ENCODE data around the gene TRIOBP. TPM values are rescaled to one million over a fixed set of nuclear protein-coding genes. Genes with fewer than 3 reads are reported as not detected.
A peak's percentile ranks its signal among the peaks of the same experiment; 100 is the strongest.

The TRIOBP gene
- total RNA-seq, 4 donors from 2014 or later, result 54.6 to 89.1 (median 83.6) TPM

DNA sequence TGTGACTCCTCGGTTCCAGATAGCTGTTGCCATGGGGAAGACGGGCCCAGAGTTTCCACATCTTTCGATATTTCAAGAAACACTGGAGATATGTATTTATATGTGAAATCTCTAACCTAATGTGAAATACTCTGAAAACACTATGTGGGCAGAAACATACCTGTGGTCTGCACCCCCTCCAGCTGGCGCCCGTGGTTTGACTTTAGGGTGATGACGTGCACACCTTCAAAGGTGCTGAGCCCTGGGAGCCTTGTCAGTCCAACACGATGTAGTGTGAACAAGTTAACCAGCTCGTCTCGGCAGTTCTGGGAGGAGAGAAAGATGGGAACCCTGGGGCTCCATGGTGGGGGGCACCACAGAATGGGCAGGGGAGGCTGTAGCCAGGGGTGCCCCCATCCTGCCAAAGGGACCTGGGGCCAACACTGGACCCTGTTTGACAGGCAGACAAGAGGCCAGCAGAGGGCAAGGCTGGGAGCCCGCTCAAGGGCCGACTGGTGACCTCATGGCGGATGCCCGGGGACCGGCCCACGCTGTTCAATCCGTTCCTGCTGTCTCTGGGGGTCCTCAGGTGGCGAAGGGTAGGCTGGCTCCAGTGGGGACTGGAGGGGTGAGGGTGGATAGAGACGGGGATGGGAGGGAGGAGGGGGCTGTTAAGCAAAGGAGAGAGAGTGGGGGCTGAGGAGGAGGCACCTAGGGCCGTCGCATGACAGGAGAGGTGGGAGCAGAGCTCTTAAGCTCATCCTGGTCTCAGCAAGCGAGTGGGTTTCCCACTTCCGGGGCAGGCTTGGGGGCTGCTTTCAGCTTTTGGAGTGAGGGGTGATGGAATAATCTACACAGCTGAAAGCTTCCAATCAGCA lies 43.8 kb downstream of the TRIOBP start:
- no peaks in the 10 kb centered on the region for H3K36me3 ChIP-seq
- H3K4me3 ChIP-seq, result no peak overlapping the region
- TF ChIP-seq, protein P1, sequence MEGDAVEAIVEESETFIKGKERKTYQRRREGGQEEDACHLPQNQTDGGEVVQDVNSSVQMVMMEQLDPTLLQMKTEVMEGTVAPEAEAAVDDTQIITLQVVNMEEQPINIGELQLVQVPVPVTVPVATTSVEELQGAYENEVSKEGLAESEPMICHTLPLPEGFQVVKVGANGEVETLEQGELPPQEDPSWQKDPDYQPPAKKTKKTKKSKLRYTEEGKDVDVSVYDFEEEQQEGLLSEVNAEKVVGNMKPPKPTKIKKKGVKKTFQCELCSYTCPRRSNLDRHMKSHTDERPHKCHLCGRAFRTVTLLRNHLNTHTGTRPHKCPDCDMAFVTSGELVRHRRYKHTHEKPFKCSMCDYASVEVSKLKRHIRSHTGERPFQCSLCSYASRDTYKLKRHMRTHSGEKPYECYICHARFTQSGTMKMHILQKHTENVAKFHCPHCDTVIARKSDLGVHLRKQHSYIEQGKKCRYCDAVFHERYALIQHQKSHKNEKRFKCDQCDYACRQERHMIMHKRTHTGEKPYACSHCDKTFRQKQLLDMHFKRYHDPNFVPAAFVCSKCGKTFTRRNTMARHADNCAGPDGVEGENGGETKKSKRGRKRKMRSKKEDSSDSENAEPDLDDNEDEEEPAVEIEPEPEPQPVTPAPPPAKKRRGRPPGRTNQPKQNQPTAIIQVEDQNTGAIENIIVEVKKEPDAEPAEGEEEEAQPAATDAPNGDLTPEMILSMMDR (IDR thresholded peaks at IDR 0.05), result no peak
- no peak for TF ChIP-seq POLR2A (IDR thresholded peaks at IDR 0.05)
- peak overlapping the region; percentile 22 to 55 (median 54) for H3K27ac ChIP-seq
- no peak for DNase-seq
- H3K4me1 ChIP-seq, result peaks cover 0 to 37% (median 1%) of the 10 kb centered on the region in 4 donors
- H3K27me3 ChIP-seq, result no peaks in the 10 kb centered on the region
- no peaks in the 10 kb centered on the region for H3K9me3 ChIP-seq

DNA sequence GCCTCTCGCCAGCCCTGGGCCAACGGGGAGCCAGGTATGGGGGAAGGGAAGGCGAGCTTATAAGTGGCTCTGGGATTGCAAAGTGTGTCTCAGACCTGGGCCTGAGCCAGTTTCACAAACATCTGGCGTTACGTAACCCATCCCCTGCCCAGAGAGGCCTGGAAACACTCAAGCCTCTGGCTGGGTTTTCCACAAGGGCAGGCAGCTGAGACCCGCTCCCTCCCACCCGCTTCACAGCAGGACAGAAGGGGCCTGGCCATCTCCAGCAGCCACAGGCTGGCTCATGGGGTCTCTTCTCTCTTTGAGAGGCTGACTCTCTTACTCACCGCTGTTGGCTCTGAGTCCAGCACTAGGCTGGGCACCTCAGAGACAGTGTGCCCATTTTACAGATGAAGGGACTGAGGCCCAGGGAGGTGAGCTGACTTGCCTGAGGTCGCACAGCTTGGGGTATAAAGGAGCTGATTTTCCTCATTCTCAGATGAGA lies 44.5 kb downstream of the TRIOBP start:
- peaks cover 0 to 37% (median 1%) of the 10 kb centered on the region in 4 donors for H3K4me1 ChIP-seq
- peak overlapping the region in 3 of 4 donors; percentile 26 to 55 (median 52) for H3K27ac ChIP-seq
- H3K9me3 ChIP-seq, result no peaks in the 10 kb centered on the region

DNA sequence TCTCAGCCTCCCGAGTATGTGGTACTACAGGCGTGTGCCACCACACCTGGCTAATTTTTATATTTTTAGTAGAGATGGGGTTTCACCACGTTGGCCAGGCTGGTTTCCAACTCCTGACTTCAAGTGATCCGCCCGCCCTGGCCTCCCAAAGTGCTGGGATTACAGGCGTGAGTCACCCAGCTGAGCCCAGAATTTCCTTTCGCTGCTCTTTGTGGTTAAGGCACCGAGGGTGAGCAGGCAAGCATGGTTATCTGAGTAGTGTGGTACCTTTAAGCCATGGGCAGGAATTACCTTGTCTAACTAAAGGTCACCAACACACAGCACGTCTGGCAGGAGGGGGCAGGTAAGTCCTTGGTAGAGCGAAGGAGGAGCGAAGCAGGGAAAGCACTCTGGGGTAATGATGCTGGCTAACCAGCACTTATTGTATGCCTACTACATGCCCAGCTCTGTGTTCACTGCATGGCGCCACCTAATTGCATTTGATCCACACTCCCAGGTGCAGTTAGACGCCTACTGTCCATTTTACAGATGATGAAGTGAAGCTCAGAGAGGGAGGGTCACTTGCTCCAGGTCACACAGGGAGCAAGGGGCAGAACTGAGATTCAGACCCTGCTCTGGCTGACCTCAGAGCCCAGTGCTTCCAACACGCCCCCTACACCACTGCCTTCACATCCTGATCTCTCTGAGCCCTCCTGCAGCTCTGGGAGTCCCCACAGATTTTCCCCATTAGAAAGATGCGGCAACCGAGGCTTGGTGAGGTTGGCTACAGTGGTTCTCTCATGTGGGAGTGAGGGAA lies 45.7 kb downstream of the TRIOBP start:
- DNase-seq, result peak in 1 of 3 donors; percentile 66
- H3K4me3 ChIP-seq, result no peak overlapping the region
- TF ChIP-seq, protein P1 (IDR thresholded peaks at IDR 0.05), result no peak
- TF ChIP-seq POLR2A (IDR thresholded peaks at IDR 0.05), result no peak
- no peaks in the 10 kb centered on the region for H3K36me3 ChIP-seq
- no peaks in the 10 kb centered on the region for H3K27me3 ChIP-seq
- no peaks in the 10 kb centered on the region for H3K9me3 ChIP-seq
- H3K4me1 ChIP-seq, result peaks cover 0 to 44% (median 9%) of the 10 kb centered on the region in 4 donors
- peak overlapping the region in 3 of 4 donors; percentile 25 to 55 (median 31) for H3K27ac ChIP-seq

More for the DNA sequence above, 44.5 kb downstream of the TRIOBP start:
- Histone ChIP-seq H3K27me3 (no peaks in the 10 kb centered on the region), H3K36me3 (no peaks in the 10 kb centered on the region), H3K4me3 (no peak overlapping the region)
- peak in 2 of 3 donors; percentile 30 to 80 for DNase-seq
- no peak for TF ChIP-seq POLR2A (IDR thresholded peaks at IDR 0.05)
- TF ChIP-seq, protein P1 (IDR thresholded peaks at IDR 0.05), result no peak

DNA sequence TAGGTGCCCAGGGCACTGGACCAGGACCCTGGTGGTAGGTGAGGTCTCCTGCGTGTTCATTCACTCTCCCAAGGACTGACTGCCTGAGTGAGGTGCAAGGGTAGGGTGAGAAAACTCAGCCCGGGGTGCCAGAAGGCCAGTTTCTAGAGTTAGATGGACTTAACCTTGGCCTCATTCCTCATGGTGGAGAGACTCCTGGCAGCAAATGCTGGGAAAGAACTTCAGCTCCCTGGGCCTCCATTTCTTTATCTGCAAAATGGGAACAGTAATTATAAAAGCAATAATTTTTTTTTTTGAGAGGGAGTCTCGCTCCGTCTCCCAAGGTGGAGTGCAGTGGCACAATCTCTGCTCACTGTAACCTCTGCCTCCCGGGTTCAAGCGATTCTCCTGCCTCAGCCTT lies 47.7 kb downstream of the TRIOBP start:
- no peaks in the 10 kb centered on the region for H3K27me3 ChIP-seq
- H3K4me3 ChIP-seq, result no peak overlapping the region
- H3K27ac ChIP-seq, result peak overlapping the region in 2 of 4 donors; percentile 5 to 25
- H3K36me3 ChIP-seq, result no peaks in the 10 kb centered on the region
- no peaks in the 10 kb centered on the region for H3K9me3 ChIP-seq
- no peak for TF ChIP-seq POLR2A (IDR thresholded peaks at IDR 0.05)
- TF ChIP-seq, protein P1 (IDR thresholded peaks at IDR 0.05), result no peak
- no peak for DNase-seq
- peaks cover 0 to 50% (median 14%) of the 10 kb centered on the region in 4 donors for H3K4me1 ChIP-seq

DNA sequence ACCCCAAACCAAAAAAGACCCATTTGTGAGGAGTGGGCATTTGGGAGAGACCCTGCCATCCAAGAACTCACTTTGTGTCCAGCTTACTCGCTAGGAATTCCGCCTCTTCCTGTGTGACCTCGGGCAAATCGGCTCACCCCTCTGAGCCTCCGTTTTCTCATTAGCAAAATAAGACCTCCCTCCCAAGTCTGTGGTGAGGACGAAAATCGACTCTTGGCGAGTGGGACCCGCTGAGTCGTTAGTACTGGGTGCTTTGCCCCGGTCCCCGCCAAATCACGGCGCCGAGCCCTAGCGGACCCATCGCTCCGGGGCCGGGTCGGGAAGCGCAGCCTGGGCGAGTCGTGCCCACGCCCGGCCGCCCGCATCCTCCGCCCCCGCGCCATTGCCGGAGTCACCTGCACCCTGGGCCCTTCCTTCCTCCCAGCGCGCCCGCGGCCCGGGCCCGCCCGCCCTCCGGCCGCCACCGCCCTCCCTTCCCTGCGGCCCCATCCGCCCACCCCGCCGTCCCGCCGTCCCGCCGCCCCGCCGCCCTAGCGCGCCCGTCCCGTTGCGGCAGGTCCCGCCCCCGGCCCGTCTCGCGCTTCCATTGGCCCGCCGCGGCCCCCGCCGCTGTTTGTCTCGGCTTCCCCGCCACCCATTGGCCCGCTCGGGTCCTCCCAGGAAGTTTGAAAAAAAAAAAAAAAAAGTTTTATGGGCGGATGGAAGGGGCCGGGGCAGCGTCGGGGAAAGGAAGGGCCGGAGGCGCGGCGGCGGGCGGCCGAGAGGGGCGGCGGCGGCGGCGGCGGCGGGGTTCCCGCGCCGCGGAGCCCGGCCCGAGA lies 48.9 kb downstream of the TRIOBP start:
- peak overlapping the region; percentile 77 to 95 (median 91) for H3K27ac ChIP-seq

More for the DNA sequence above, 48.9 kb downstream of the TRIOBP start:
- TF ChIP-seq POLR2A (IDR thresholded peaks at IDR 0.05), result peak in 1 of 2 donors; percentile 22
- TF ChIP-seq, protein P1 (IDR thresholded peaks at IDR 0.05), result no peak
- peak; percentile 87 to 96 (median 95) for DNase-seq
- H3K4me3 ChIP-seq, result peak overlapping the region; percentile 59 to 95 (median 90)
- H3K9me3 ChIP-seq, result no peaks in the 10 kb centered on the region
- H3K4me1 ChIP-seq, result peaks cover 0 to 52% (median 14%) of the 10 kb centered on the region in 4 donors
- no peaks in the 10 kb centered on the region for H3K36me3 ChIP-seq
- H3K27me3 ChIP-seq, result no peaks in the 10 kb centered on the region

All from Peyer's patch (tissue), 4 donors.